GM21367 (cell line): ENCODE data around the gene IRAK1BP1.
"Not testable (repeated sequence)": the region's sequence is repeated elsewhere in the genome, so short reads cannot be mapped to it uniquely, and the experiment has no call there.

Experiments
- ATAC-seq: cut with Tn5 transposase; IDR thresholded peaks from one replicate; pipeline ENCODE4 v1.9.1; 2021; ENCODE audit not compliant: unreplicated experiment

The IRAK1BP1 gene

DNA sequence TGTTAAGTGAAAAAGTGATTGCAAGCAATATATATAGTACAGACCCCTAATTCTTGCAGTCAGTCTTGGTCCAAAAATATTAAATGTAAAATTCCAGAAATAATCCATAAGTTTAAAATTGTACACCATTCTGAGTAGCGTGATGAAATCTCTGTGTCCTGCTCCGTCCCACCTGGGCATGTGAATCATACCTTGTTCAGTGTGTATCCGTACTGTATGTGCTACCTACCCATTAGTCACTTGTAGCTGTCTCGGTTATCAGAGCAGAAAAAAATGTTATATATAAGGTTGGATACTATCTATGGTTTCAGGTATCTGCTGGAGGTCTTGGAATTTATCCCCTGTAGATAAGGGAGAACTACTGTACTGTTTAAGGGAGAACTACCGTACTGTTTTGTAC, 16.3 kb downstream of the IRAK1BP1 start:
- ATAC-seq = no peak

DNA sequence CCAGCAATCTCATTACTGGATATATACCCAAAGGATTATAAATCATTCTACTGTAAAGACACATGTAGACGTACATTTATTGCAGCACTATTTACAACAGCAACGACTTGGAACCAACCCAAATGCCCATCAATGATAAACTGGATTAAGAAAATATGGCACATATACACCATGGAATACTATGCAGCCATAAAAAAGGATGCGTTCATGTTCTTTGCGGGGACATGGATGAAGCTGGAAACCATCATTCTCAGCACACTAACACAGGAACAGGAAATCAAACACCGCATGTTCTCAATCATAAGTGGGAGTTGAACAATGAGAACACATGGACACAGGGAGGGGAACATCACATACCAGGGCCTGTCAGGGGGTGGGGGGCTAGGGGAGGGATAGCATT, 22.6 kb downstream of the IRAK1BP1 start:
- ATAC-seq = not testable (repeated sequence)

DNA sequence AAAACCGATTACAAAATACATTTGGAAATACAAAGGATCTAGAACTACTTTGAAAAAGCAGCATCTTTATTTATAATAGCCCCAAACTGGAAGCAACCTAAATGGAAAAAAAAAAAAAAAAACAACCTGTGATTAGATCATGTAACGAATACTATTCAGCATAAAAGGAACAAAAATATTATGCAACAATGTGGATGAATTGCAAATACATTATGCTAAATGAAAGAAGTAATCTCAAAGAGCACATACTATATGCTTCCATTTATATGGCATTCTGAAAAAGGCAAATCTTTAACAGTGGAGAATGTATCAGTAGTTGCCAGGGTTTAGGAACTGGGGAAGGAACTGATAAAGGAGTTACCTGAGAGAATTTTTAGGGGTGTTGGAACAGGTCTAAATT, 28.9 kb downstream of the IRAK1BP1 start:
- ATAC-seq = no peak

DNA sequence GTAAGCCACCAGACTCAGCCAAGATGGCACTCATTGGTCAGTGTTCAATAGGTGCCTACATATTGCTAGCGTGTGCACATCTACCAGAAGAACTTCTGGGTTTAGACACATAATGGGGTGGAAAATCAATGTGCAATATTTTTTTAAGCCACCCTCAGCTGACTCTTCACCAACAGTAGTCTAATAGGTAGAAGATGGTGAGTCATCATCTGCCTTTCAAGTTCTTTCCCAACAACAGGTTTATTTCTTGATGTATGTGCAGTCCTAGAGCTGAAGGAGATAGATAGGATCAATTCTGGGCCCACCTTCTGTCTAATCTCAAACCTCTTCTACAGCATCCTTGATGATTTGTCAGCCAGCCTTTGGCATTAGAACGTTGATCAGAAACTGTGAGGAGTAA, 41.3 kb downstream of the IRAK1BP1 start:
- no peak for ATAC-seq

DNA sequence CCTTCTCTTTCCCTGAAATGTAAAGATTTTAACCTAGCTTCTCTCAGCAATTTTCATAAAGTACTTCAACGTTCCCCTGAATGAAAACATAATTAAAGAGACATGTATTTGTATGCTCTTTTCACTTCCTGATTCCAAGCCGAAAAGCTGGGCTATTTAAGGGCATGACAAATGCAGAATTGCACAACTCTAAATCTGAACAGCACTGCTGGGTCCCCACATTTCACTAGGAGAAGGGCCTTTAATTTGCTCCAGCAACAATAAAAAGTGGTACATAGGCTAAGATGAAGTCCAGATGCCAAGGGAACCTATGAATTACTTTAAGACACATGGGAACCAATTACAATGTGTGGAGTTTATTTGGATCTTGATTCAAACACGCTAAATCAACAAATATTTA, 42.0 kb downstream of the IRAK1BP1 start:
- ATAC-seq = no peak

DNA sequence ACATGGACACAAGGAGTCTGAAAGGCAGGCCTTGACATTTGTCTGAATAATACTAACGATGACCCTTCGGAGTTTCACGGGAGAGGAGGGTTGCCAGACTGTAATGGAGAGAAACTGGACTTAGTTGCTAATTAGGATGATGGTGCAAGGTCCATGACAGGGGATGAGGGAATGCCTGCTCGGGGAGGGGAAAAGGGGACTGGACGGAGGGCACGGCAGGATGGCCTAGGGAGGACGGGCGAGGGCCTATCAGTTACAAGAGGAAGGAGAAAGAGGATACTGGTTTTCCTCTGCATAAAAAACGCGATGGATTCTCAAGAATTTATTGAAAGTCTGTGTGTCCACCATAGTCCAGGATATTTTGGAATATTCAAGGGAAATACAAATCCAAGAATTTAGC, 42.7 kb downstream of the IRAK1BP1 start:
- no peak for ATAC-seq

DNA sequence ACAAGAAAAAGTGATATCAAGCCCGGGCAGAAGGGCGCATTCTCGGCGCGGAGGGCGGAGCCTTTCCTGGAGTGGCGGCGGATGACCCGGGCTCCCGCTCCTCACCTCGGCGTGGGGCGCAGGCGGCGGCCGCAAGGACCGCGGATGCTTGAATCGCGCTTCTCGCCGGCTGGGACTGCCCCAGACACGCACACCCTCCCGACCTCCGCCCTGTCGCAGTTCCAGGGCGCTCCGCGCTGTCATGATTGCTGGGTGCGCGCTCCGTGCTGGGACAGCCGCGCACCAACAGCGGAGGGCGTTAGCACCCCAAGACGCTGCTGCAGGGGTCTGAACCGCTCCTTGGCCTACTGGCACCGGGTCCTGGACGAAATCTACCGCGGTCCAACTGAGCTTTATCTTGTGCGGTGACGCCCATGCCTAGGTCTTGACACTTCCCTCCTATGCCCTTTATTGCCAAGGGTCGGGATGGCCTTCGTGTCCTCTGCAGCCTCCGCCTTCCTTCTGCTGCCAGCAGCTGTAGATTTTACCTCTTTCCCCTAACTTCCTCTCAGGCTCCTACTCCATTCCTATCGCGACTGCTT, 43.3 kb downstream of the IRAK1BP1 start:
- peak; percentile 67 for ATAC-seq

DNA sequence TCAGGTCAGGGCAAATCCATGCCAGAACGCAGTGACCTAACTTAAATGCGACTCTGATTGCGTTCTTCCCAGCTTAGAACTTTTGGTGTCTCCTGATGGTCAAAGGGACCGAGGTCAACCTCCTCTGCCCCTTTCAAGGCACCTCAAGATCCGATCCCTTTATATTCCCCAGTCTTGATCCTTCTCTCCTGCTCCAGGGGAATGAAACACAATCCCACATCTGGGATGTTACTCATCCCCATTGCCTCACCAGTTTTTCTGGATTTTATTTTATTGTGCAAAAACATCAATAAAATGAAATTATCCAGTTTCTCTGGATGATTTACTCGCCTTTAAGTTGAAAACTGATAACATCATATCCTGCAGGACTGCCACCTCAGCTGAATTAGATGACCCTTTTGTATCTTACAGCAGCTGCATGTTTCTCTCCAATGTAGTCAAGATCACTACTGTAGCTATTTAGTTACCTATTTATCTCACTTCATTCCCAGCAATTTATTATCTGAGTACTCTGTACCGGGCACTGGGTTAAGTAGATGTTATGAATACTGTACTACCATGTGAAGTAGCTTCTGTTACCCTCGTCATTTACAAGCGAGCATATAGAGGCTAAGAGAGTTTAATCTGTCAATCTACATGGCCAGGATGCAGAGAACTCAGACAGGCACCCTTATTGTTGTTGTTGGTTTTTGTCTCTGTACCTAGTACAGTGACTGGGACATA, 44.0 kb downstream of the IRAK1BP1 start:
- no peak for ATAC-seq

DNA sequence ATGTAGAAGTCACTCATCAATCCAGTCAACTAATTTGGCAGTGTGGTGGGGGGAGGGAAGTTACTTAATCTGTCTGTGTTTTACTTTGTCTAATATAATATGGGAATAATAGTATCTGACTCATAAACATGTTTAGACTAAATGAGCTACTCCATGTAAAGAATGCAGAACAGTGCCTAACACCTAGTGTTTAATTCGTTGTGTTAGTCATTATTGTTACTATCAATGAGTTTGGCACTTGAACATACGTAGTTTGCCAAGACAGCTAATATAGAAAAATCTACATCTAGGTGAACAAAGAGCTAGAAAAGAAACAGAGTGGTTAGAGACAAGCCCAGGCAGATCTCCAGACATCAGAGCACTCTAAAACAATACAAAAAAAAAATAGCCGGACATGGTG, 49.1 kb downstream of the IRAK1BP1 start:
- no peak for ATAC-seq

DNA sequence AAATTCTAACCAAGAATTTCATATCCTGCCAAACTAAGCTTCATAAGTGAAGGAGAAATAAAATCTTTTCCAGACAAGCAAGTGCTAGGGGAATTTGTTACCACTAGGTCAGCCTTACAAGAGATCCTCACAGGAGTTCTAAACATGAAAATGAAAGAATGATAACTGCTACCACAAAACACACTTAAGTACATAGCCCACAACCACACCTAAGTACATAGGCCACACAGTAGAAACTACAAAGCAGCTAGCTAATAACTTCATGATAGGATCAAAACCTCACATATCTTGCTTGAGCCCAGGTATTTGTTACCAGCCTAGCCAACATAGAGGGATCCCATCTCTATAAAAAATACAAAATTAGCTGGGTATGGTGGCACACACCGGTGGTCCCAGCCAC, 50.4 kb downstream of the IRAK1BP1 start:
- no peak for ATAC-seq

DNA sequence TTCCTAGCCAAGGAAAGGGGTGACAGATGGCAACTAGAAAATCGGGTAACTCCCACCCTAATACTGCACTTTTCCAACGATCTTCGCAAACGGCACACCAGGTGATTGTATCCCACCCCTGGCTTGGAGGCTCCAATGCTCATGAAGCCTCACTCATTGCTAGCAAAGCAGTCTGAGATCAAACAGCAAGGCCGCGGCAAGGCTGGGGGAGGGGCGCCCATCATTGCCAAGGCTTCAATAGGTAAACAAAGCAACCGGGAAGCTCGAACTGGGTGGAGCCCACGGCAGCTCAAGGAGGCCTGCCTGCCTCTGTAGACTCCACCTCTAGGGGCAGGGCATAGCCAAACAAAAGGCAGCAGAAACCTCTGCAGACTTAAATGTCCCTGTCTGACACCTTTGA, 53.8 kb downstream of the IRAK1BP1 start:
- not testable (repeated sequence) for ATAC-seq

DNA sequence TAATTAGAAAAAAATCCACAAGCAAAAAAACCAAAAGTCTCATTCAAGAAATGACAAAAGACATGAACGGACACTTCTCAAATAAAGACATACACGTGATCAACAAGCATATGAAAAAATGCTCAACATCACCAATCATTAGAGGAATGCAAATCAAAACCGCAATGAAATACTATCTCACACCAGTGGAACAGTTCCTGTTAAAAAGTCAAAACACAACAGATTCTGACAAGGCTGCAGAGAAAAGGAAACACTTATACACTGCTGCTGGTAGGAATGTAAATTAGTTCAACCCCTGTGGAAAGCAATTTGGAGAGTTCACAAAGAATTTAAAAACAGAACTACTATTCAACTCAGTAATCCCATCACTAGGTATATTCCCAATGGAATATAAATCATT, 58.0 kb downstream of the IRAK1BP1 start:
- no peak for ATAC-seq

DNA sequence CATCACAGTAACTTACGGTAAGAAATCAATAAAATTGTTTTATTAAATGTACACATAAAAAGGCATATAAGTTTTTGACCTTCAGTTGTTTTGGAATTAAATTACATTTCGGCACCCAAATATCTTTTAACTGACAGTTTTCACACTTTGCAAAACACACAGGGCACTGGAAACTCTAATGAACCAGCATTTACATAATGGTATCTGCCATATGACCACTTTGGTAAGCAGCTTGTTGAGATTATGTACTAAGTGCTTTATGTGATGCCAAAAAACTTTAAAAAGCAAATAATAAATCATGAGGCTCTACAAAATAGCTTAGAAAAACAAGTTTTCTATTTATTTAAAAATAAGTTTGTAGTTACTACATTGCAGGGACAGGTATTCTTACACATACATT, 68.2 kb downstream of the IRAK1BP1 start:
- no peak for ATAC-seq

DNA sequence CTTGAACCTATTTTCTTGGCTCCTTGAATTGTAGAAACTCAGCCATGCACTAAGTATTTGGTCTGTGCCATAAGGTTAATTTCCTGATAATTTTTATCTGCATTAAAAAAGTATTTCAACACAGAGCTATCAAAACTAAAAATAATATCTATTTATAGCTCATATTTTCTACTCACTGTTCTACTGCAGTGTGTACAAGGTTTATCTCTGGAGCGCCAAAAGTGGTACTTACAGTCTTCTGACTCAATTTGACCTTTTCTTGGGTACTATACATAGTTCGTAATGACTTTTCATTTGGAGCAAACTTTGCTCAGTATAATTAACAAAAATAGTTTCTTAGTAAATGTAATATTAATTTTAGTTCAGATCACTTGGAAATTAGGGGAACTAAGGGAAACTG, 69.2 kb downstream of the IRAK1BP1 start:
- no peak for ATAC-seq

DNA sequence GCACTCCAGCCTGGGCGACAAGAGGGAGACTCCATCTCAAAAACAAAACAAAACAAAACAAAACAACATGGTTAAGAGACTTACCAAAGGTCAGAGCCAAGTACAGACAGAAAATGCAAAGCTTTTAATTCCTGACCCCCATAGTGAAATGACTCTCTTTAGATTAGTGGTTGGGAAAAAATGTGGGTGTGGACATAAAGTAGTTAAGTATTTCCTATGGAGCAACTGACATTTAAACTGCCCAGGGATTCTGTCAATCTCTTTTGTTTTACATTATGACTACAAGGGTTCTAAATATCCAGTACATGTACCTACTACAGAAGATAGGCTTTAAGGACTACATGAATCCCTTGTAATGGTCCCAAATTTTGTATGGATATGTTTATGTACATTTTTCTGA, 75.1 kb downstream of the IRAK1BP1 start:
- ATAC-seq = no peak

DNA sequence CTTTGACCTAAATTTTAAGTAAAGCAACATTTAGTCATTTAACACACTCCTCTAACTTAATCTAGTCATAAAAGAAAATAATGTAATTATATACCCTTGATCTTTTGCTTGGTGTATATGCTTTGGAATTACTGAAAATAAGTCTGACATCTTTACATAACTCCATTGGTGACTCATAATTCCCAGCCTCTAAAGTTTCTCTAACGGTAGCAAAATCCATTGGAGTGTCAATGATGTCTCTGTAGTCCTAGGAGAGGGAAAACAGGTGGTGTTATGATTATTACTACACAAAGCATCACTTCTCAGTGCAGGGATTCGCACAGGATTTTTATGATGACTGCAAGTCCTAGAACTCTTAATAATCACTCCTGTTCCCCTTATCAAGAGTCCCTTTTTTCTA, 80.2 kb downstream of the IRAK1BP1 start:
- ATAC-seq = no peak

DNA sequence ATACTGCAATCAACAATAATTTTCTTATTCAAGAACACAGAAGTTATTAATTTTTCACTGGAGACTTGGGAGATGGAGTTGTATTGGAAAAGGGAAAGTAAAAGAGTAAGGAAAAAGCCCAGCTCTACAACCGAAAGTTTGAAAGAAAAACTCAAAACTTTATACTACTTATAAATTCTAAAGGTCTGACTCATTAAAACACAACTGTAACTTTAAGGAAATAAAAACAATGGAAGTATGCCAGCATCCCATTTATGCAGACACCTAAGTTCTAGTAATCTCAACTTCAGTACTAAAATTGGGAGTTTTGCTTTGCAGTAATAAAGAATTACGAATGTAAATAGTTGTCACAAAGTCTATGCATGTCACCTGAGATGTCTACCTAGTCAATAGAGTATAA, 80.6 kb downstream of the IRAK1BP1 start:
- no peak for ATAC-seq

DNA sequence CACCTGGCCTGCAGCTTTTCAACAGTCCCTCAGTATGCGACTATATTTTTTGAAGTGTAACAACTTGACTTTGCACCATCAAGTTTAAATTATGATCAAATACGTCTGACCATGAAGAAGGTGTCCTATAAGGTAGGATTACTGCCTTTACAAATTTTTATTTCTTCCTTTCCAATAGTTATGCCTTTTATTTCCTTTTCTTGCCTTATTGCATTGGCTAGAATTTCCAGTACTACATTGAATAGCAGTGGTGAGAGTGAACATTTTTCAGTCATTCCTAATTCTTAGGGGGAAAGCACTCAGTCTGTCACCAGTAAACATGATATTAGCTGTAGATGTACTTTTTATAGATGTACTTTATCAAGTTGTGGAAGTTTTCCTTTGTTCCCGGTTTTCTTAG, 81.4 kb downstream of the IRAK1BP1 start:
- no peak for ATAC-seq

DNA sequence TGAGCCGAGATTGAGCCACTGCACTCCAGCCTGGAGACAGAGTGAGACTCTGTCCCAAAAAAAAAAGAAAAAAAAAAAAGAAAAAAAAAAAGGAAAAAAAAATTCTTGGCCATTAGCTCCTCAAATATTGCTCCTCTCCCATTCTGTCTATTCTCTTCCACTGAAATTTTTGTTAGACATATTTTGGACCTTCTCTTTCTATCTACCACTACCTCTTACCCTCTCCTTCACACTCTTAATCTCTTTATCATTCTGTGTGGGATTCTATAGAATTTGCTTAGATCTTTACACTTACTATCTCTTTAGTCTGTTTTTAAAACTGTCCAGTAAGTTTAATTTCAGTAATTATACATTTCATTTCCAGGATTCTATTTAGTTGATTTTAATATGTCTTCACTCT, 85.0 kb downstream of the IRAK1BP1 start:
- ATAC-seq = no peak
